ENCODE measurements around the gene HCRTR2.

- TF ChIP-seq CTCF (IDR thresholded peaks at IDR 0.05) (no peak), POLR2A (IDR thresholded peaks at IDR 0.05) (no peak), POLR2AphosphoS5 (IDR thresholded peaks at IDR 0.05) (no peak)
Measured at GRCh38 chr6:55319961-55320695, 145.8 kb downstream of the HCRTR2 start.

Data from prostate gland (tissue), 2 donors.